OCI-LY3 (cell line): Measurements from ENCODE around the gene KIF11.

Experiments used
- EZH2phosphoT487 ChIP-seq: fragments of 200-600 bp; shearing (Covaris generic); IDR thresholded peaks from 2 replicates; pipeline ENCODE4 v1.6.1; 2018; ENCODE audit warnings: antibody characterized with exemption, mixed run types, low read depth
- TF ChIP-seq, protein P1 (sequence below): fragments of 200-600, 300-600 bp; sonication (generic); IDR thresholded peaks from 2 replicates; pipeline ENCODE4 v1.5.1; 2014; ENCODE audit warnings: antibody characterized with exemption, low read length, low read depth

- TF ChIP-seq, protein P1, sequence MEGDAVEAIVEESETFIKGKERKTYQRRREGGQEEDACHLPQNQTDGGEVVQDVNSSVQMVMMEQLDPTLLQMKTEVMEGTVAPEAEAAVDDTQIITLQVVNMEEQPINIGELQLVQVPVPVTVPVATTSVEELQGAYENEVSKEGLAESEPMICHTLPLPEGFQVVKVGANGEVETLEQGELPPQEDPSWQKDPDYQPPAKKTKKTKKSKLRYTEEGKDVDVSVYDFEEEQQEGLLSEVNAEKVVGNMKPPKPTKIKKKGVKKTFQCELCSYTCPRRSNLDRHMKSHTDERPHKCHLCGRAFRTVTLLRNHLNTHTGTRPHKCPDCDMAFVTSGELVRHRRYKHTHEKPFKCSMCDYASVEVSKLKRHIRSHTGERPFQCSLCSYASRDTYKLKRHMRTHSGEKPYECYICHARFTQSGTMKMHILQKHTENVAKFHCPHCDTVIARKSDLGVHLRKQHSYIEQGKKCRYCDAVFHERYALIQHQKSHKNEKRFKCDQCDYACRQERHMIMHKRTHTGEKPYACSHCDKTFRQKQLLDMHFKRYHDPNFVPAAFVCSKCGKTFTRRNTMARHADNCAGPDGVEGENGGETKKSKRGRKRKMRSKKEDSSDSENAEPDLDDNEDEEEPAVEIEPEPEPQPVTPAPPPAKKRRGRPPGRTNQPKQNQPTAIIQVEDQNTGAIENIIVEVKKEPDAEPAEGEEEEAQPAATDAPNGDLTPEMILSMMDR = no peak
- no peak for TF ChIP-seq EZH2phosphoT487
These were observed 95.6 kb downstream of the KIF11 start for GRCh38 chr10:92688573-92688926.
